Measurements from ENCODE around the gene CLASRP. TPM values are rescaled to one million over a fixed set of nuclear protein-coding genes. Genes with fewer than 3 reads are reported as not detected.

CLASRP gene
- total RNA-seq, 1 donor from 2014 or later = 83.7 TPM

- H3K9me3 ChIP-seq = no peaks in the 10 kb centered on the region
- intact Hi-C loops (cut with DNase I) = no loop called here
- ATAC-seq (no peak), DNase-seq (no peak)
- TF ChIP-seq CTCF (IDR thresholded peaks at IDR 0.05) = no peak
- H3K36me3 ChIP-seq = peaks cover 57% of the 10 kb centered on the region
- no peak overlapping the region for H3K27ac ChIP-seq
- peaks cover 11% of the 10 kb centered on the region for H3K4me1 ChIP-seq
- H3K27me3 ChIP-seq = no peaks in the 10 kb centered on the region
- no peak overlapping the region for H3K4me3 ChIP-seq
Measured at GRCh38 chr19:45071545-45071938, 32.7 kb downstream of the CLASRP start.

GRCh38 chr19:45071969-45072790 is 33.3 kb downstream of the CLASRP start:
- Histone ChIP-seq H3K4me3 (no peak overlapping the region), H3K36me3 (peaks cover 51% of the 10 kb centered on the region), H3K27ac (no peak overlapping the region), H3K9me3 (no peaks in the 10 kb centered on the region), H3K27me3 (no peaks in the 10 kb centered on the region), H3K4me1 (peaks cover 17% of the 10 kb centered on the region)
- TF ChIP-seq CTCF (IDR thresholded peaks at IDR 0.05) = no peak
- ATAC-seq = no peak
- intact Hi-C loops (cut with DNase I) = no loop called here
- no peak for DNase-seq

- DNase-seq = no peak
- intact Hi-C loops (cut with DNase I) = no loop called here
- Histone ChIP-seq H3K4me1 (peaks cover 30% of the 10 kb centered on the region), H3K4me3 (peak overlapping the region; percentile 61), H3K27ac (peak overlapping the region; percentile 58), H3K27me3 (no peaks in the 10 kb centered on the region), H3K9me3 (no peaks in the 10 kb centered on the region), H3K36me3 (peaks cover 24% of the 10 kb centered on the region)
- TF ChIP-seq CTCF (IDR thresholded peaks at IDR 0.05) = no peak
- no peak for ATAC-seq
Measured at GRCh38 chr19:45074744-45075300, 36.0 kb downstream of the CLASRP start.

GRCh38 chr19:45075301-45076028 is 36.6 kb downstream of the CLASRP start:
- Histone ChIP-seq H3K9me3 (no peaks in the 10 kb centered on the region), H3K36me3 (peaks cover 18% of the 10 kb centered on the region), H3K4me1 (peaks cover 37% of the 10 kb centered on the region), H3K27me3 (no peaks in the 10 kb centered on the region), H3K27ac (peak overlapping the region; percentile 78), H3K4me3 (peak overlapping the region; percentile 61)
- ATAC-seq (peak; percentile 88), DNase-seq (peak; percentile 96)
- intact Hi-C loops (cut with DNase I) = no loop called here
- TF ChIP-seq CTCF (IDR thresholded peaks at IDR 0.05) = no peak

- H3K9me3 ChIP-seq = no peaks in the 10 kb centered on the region
- ATAC-seq (peak; percentile 82), DNase-seq (peak; percentile 93)
- H3K4me3 ChIP-seq = peak within 1 kb of the TSS; percentile 61
- H3K4me1 ChIP-seq = peaks cover 39% of the 10 kb centered on the region
- peaks cover 10% of the 10 kb centered on the region for H3K36me3 ChIP-seq
- peak within 1 kb of the TSS; percentile 78 for H3K27ac ChIP-seq
- intact Hi-C loops (cut with DNase I) = no loop called here
- no peaks in the 10 kb centered on the region for H3K27me3 ChIP-seq
- no peak for TF ChIP-seq CTCF (IDR thresholded peaks at IDR 0.05)
Measured at GRCh38 chr19:45076029-45076850, 37.4 kb downstream of the CLASRP start, which contains the start of gene ZNF296. Gene ZNF296, minus strand, starts transcription at chr19:45076478. Its CDS starts 105 bp downstream, at chr19:45076373.

All from upper lobe of right lung (tissue), 1 donor.